ENCODE results near the gene CATSPER3. TPM values are rescaled to one million over a fixed set of nuclear protein-coding genes. Genes with fewer than 3 reads are reported as not detected.

CATSPER3 gene
- total and polyA plus RNA-seq, 7 donors, result 0.57 to 1.4 (median 1.2) TPM; not detected in 4

DNA sequence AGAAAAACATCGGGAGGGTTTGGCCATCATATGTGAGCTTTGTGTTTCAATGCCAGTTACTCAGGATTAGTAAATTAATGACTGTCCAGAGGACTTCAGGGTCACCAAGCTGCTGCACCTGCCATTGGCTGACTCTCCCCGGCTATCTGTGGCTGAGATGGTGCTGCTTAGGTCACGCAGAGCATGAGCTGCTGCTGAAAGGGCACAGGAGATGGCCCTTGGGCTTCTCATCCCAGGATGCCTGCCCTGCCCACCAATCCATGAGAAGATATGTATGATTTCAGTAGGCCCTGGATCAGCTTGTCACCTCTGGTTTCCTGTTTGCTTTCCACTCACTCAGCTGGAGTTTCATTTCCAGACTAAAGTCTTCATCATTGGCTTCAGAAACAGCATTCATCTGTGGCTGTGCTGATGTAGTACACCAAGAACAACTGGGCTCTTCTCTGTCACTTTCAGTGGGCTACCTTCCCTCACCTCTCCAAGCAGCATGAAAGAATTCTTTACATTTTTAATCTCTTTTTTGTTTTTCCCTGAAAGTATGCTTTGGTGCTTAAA, 2.4 kb upstream of the CATSPER3 start:
- intact Hi-C loops (cut with DNase I), result no loop called here
- no peak for DNase-seq
- WGBS, 2 donors, result 95 to 96% methylated on average over 3 of the region's 3 CpGs

DNA sequence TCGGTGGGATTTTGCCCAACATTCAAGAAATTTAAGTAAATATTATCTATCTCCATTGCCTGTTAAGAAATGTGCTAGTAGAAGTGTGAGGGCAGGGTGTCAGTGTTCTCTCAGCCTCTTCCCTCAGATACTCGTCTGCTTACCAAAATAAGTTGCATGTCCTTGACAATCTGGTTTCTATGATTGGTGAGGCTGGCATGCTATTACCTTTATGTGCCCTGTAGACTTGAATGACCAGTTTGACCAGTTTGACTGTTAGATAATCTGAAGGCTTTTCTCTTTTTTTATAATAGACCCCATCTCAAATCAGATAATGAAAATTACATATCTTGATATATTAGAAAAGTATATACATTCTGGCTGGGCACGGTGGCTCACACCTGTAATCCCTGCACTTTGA, 348 bp downstream of the CATSPER3 start:
- no peak for DNase-seq
- Histone ChIP-seq H3K9me3 (no peaks in the 10 kb centered on the region), H3K4me1 (no peaks in the 10 kb centered on the region), H3K27me3 (no peaks in the 10 kb centered on the region), H3K27ac (no peak overlapping the region), H3K36me3 (peaks cover 0 to 24% (median 0%) of the 10 kb centered on the region in 4 donors), H3K4me3 (no peak overlapping the region)
- TF ChIP-seq, protein P1, sequence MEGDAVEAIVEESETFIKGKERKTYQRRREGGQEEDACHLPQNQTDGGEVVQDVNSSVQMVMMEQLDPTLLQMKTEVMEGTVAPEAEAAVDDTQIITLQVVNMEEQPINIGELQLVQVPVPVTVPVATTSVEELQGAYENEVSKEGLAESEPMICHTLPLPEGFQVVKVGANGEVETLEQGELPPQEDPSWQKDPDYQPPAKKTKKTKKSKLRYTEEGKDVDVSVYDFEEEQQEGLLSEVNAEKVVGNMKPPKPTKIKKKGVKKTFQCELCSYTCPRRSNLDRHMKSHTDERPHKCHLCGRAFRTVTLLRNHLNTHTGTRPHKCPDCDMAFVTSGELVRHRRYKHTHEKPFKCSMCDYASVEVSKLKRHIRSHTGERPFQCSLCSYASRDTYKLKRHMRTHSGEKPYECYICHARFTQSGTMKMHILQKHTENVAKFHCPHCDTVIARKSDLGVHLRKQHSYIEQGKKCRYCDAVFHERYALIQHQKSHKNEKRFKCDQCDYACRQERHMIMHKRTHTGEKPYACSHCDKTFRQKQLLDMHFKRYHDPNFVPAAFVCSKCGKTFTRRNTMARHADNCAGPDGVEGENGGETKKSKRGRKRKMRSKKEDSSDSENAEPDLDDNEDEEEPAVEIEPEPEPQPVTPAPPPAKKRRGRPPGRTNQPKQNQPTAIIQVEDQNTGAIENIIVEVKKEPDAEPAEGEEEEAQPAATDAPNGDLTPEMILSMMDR (IDR thresholded peaks at IDR 0.05), result no peak
- TF ChIP-seq POLR2AphosphoS5 (IDR thresholded peaks at IDR 0.05) (no peak), EP300 (IDR thresholded peaks at IDR 0.05) (no peak), POLR2A (IDR thresholded peaks at IDR 0.05) (no peak)
- intact Hi-C loops (cut with DNase I), result no loop called here
- 57 to 82% methylated on average over 3 of the region's 3 CpGs for WGBS, 2 donors

More for the DNA sequence above, 2.4 kb upstream of the CATSPER3 start:
- TF ChIP-seq POLR2A (IDR thresholded peaks at IDR 0.05) (no peak), POLR2AphosphoS5 (IDR thresholded peaks at IDR 0.05) (no peak), EP300 (IDR thresholded peaks at IDR 0.05) (no peak)
- TF ChIP-seq, protein P1 (IDR thresholded peaks at IDR 0.05), result no peak
- Histone ChIP-seq H3K4me3 (no peak overlapping the region), H3K27me3 (no peaks in the 10 kb centered on the region), H3K36me3 (peaks cover 0 to 47% (median 0%) of the 10 kb centered on the region in 4 donors), H3K27ac (no peak overlapping the region), H3K9me3 (no peaks in the 10 kb centered on the region), H3K4me1 (no peaks in the 10 kb centered on the region)

DNA sequence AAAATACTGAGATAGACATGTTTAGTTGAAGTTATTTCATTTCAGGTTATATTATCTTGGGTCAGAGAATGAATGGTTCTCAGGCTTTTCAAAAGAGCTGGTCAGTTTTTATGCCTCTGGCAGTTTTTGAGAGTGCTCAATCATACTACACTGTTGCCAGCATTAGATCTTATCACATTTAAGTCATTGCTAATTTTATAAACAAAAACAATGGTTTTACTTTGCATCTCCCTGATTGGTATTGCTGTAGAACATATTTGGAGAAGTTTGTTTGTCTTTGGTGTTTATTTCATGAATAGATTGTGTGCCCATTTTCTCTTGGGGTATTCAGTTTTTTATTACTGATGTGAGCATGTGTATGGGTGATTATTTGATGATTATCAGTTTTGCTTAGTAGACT, 1.5 kb downstream of the CATSPER3 start:
- Histone ChIP-seq H3K9me3 (no peaks in the 10 kb centered on the region), H3K4me3 (no peak overlapping the region), H3K27me3 (no peaks in the 10 kb centered on the region), H3K27ac (no peak overlapping the region), H3K4me1 (no peaks in the 10 kb centered on the region), H3K36me3 (peaks cover 0 to 18% (median 0%) of the 10 kb centered on the region in 4 donors)
- DNase-seq, result no peak
- intact Hi-C loops (cut with DNase I), result no loop called here
- TF ChIP-seq, protein P1 (IDR thresholded peaks at IDR 0.05), result no peak
- TF ChIP-seq POLR2AphosphoS5 (IDR thresholded peaks at IDR 0.05), result no peak
- no peak for TF ChIP-seq EP300 (IDR thresholded peaks at IDR 0.05)
- TF ChIP-seq POLR2A (IDR thresholded peaks at IDR 0.05), result no peak

DNA sequence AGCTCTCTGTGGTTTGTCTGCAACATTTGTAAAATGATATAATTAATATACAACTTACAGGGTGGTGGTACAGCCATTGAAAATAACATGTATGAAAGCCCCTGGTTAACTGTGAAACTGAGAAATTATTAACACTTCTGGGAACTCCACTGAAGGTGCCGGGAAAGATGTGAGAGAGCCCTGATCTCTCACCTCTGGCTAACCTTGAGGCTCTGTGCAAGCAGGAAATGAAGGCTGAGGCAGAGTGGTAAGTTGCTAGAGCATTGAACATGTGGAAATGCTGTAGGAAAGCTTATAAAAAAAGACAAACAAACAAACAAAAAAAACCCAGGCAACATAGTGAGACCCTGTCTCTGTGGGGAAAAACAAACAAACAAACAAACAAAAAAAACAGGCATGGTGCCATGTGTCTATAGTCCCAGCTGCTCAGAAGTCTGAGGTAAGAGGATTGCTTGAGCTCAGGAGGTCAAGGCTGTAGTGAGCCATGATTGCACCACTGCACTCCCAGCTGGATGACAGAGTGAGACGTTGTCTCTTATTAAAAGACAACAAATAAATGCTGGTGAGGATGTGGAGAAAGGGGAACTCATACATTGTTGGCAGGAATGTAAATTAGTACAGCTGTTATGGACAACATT, 7.5 kb downstream of the CATSPER3 start:
- Histone ChIP-seq H3K27ac (no peak overlapping the region), H3K9me3 (no peaks in the 10 kb centered on the region), H3K4me3 (no peak overlapping the region), H3K36me3 (no peaks in the 10 kb centered on the region), H3K4me1 (no peaks in the 10 kb centered on the region), H3K27me3 (no peaks in the 10 kb centered on the region)
- TF ChIP-seq POLR2A (IDR thresholded peaks at IDR 0.05), result no peak
- no peak for TF ChIP-seq EP300 (IDR thresholded peaks at IDR 0.05)
- TF ChIP-seq POLR2AphosphoS5 (IDR thresholded peaks at IDR 0.05), result no peak
- TF ChIP-seq, protein P1 (IDR thresholded peaks at IDR 0.05), result no peak
- DNase-seq, result no peak
- 55 to 81% methylated on average over 2 of the region's 2 CpGs for WGBS, 2 donors
- intact Hi-C loops (cut with DNase I), result no loop called here

DNA sequence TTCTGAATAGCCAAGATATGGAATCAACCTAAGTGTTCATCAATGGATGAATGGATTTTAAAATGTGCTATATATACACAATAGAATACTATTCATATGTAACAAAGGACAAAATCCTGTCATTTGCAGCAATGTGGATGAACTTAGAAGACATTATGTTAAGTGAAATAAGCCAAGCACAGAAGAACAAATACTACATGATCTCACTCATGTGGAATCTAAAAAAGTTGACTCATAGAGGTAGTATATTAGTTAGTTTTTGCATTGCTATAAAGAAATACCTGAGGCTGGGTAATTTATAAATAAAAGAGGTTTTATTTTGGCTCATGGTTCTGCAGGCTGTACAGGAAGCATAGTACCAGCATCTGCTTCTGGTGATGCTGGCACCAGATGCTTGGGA, 8.1 kb downstream of the CATSPER3 start:
- intact Hi-C loops (cut with DNase I), result no loop called here
- no peak for DNase-seq
- Histone ChIP-seq H3K4me1 (no peaks in the 10 kb centered on the region), H3K27me3 (no peaks in the 10 kb centered on the region), H3K36me3 (no peaks in the 10 kb centered on the region), H3K27ac (no peak overlapping the region), H3K4me3 (no peak overlapping the region), H3K9me3 (no peaks in the 10 kb centered on the region)
- TF ChIP-seq EP300 (IDR thresholded peaks at IDR 0.05) (no peak), POLR2AphosphoS5 (IDR thresholded peaks at IDR 0.05) (no peak)
